TTC549 (cell line): ENCODE data around the gene DNAJC11.
"Not testable (repeated sequence)": the region's sequence is repeated elsewhere in the genome, so short reads cannot be mapped to it uniquely, and the experiment has no call there.

Experiments used
- FAIRE-seq: peaks from 2 replicates; lab custom pipeline; 2012; peaks lifted over from hg19 to GRCh38; lab: Jason Lieb, UNC

DNAJC11 gene

DNA sequence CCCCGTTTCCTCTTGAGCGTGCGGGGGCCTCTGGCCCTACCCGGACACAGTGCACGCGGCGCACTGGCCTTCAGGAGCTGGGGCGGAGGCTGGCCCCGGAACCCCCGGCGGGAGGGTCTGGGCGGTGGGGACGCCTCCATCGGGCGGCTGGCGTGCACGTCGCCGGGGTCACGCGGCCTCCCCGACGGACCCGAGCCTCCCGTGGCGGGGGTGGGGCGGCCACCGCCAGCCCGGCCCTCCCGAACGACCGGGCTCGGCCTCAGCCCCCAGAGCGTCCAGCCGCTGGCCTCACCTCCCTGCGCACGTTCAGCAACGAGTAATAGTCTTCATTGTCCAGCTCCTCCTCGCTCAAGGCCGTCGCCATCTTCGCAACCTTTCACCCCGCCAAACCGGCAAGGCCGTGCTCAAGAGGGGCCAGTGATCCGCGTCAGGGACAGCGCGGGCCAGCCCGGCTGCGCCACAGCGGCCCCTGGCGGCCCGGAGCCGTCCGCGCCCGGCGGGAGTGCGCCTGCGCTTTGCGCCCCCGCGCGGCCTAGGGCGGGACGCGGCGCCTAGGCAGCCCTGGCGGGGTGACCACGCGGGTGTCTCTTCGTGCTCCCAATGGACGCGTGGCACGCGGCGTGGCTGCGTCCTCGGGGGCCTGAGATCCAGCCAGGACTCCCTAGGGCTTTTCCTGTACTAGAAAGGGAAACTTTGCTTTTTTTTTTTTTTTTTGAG is at the start of gene DNAJC11:
TSS of gene DNAJC11 (minus strand) at position 380 of the 717 bp plus-strand sequence. CDS start at position 364, 16 bp downstream.
- FAIRE-seq = no peak

DNA sequence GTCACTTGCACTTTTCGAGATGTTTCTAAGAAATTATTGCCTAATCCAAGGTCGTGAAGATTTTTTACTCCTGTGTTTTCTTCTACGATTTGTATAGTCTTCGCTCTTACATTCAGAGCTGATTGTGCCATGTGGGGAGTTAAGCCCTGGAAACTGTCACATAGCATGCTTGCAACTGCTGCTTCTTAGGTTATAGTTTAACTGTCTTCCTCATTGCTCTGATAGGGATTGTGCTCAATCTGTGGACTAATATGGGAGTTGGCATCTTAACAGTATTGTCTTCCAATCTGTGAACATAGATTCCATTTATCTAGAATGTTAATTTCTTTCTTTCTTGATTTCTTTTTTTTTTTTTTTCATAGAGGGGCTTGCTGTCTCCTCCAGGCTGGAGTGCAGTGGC is 48.9 kb upstream of the DNAJC11 start:
- no peak for FAIRE-seq

DNA sequence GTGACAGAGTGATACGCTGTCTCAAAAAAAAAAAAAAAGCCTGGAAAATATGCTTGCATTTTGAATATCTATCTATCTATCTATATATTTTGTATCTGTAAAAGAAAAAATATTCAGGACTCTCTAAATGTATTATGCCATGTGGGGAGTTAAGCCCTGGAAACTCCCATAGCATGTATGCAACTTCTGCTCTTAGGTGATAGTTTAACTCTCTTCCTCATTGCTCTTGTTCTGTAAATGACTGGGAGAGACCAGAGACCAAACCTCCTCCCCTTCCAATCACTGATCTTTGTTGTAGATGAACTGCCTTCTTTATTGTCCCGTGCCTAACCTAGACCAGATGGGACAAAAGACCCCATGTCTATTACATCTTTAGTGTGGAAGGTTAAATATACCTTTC is 46.1 kb upstream of the DNAJC11 start:
- no peak for FAIRE-seq

DNA sequence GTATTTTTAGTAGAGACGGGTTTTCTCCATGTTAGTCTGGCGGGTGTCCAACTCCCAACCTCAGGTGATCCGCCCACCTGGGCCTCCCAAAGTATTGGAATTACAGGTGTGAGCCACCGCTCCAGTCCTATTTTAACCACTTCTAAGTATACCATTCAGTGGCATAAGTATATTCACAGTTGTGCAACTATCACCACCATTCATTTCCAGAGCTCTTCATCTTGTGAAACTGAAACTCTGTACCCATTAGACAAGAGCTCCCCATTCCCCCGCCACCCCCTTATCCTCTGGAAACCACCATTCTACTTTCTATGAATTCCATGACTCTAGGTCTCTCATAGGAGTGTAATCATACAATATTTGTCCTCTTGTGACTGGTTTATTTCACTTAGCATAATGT is 43.5 kb upstream of the DNAJC11 start:
- FAIRE-seq = no peak

DNA sequence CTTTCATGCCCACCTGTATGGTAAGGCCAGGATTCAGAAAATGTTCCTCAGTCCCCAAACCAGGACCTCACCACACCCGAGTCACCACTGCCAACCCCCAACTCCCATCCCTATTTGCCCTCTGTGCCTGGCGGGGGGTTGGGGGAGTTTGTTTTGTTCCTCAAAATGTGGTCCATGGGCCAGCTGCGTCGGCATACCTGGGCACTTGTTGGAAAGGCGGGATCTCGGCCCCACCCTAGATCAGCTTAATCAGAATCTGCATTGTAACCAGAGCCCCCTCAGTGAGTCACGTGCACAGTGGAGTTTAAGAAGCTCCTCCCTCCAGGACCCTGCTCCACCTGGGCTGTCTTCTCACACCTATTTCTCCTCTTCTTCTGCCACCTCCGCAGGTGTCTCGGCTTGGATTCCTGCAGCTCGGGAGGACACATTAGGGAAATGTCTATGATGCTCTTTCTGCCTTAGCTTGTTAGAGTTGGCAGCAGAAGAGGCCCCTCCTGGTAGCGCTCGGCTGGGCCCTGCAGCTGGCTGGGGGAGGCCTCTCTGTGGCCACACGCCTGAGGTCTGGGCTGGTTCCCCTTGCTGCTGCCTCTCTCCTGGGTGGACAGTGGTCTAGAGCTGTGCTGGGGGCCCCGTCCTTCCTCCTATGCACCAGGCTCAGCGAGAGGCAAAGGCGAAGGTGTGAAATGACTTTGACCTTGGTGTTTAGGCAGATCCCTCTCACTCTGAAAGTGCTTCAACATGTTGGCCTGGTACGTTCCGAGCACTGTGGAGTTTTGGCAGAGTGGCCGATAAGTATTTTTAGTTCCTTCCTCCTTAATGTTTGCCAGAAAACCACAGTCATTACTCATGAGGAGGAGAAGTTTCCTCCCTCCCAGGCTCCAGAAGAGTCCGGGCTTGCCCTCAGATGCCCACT is 41.8 kb upstream of the DNAJC11 start:
- no peak for FAIRE-seq

GRCh38 chr1:6742676-6743188 is 41.1 kb upstream of the DNAJC11 start:
- not testable (repeated sequence) for FAIRE-seq

GRCh38 chr1:6738987-6739676 is 37.5 kb upstream of the DNAJC11 start:
- no peak for FAIRE-seq

- FAIRE-seq = no peak
Measured at GRCh38 chr1:6732942-6733341, 31.3 kb upstream of the DNAJC11 start.

DNA sequence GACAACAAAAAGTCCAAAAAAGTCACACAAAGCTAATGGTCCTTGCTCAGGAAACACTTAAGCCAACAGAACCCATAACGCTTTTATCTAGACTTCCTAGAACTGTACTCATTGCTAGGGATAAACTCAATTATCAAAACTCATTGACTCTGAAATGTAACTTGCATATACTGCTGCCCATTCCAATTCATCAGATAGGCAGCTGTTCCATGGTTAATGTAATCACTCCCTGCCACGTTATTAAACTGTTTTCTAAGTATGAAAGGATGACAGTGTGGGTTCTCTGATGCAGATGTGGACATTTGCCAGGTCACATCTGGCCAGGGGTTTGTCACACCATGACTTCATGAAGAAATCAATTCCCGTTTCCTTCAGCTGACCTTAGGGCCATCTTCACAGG is 30.3 kb upstream of the DNAJC11 start:
- FAIRE-seq = no peak

DNA sequence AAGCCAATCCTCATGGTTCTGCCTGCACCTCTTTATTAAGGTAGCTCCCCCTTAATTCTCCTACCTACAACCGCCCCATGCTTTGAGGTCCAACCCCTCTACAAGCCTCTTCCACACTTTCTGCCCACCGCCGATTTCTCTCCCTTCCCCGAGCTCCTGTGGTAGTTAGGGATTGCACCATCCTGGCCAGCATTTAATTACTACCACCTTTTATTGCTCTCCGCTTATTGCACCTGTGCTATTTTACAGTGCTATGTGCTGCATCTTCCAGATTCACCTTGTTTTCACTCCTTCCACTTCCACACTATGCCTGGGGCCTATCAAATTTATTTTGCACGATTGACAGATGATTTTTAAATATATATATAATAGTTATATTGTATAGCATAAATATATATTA is 29.3 kb upstream of the DNAJC11 start:
- no peak for FAIRE-seq

DNA sequence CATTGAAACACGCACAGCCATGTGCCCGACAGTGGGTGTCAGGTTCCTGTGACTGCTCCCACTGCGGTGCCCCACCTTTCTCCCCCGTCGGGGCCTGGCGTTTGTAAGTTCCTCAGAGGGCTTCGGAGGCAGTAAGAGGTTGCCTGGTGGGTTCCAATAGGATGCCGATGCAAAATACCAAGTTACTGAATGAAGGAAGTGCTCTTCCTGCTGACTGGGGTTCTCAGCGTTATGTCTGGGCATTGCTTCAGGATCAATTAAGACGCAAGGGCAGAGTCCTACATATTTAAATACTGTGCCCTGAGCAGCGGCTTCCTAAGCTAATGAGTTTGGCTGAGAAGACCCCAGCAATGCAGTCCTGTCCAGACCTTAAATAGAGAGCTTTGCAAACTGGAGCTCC is 28.9 kb upstream of the DNAJC11 start:
- no peak for FAIRE-seq

DNA sequence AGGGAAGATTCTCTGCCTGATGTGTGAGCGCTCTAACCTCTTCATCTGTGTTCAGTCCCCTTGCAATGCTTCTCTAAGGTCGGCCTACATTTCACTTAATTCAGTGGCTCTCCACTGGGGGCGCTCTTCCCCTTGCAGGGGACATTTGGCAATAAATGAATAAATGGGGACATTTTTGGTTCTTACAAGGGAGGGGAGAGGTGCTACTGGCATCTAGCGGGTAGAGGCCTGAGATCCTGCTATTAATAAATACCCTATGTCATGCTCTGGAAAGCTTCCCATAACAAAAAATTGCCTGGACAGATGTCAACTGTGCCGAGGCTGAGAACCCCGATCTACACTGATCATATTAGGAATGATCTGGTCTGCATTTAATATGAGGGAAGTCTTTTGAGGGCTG is 25.9 kb upstream of the DNAJC11 start:
- no peak for FAIRE-seq

DNA sequence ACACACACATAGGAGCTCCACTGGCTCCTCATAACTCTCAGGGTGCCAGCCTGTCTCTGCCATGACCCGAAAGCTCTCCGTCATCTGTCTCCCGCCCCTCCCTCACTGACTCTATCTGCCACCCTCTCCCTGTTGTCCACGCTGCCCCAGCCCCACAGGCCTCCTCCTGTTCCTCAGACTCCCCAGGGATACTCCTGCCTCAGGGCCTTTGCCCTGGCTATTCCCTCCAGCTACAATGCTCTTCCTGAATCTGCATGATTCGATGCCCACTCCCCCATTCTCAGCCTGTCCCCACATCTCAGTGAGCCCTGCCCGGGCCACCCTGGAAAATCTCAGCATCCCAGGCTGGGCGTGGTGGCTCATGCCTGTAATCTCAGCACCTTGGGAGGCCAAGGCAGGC is 24.6 kb upstream of the DNAJC11 start:
- no peak for FAIRE-seq

DNA sequence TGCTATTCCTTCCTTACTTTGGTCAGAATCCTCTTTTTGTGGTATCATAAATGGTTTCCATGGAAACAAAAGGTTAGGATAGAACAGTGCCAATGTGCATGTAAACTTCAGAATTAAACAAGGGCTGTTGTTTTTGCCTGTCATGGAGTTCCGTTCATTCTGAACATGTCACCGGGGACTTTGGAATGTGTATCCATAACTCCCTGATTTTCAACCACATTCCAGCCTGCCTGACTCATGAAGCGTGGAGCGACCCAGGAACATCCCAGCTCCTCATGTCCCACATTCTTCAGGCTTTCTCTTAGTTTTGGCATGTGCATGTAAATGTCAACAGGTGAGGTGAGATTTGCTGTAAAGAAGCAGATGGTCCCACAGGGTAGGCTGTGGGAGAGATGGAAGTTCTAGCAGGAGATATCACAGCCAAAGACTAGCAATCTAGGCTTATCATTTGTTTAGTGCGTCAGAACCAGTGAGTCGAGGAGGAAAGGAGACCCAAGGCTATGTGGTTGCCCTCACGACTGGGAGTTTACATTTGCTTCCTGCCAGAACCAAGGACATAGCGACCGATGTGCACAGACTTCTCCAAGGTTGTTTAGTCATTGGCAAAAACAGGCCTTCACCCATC is 23.0 kb upstream of the DNAJC11 start:
- FAIRE-seq = no peak

DNA sequence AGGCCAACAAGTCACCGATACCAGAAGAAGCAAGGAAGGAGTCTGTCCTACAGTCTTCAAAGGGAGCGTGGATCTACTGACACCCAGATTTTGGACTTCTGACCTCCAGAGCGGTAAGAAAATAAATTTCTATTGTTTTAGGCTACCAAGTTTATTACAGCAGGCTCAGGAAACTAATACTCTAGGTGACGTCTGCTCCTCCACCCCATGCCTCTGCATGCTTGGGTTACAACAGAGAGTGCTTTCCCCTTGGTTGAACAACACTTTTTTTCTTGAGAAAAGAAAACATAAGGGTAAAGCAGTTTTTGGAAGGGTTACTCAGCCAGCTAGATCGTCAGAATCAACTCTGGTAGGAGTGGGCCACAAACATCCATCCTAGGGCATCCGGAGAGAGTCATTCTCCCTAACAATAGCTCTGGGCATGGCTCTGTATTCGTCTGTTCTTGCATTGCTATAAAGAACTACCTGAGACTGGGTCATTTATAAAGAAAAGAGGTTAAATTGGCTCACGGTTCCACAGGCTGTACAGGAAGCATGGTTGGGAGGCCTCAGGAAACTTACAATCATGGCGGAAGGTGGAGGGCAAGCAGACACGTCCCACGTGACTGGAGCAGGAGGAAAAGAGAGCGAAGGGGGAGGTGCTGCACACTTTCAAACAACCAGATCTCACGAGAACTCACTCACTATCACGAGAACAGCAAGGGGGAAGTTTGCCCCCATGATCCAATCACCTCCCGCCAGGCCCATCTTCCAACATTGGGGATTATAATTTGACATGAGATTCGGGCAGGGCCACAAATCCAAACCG is 22.2 kb upstream of the DNAJC11 start:
- FAIRE-seq = no peak

- FAIRE-seq = no peak
Measured at GRCh38 chr1:6711174-6711573, 9.6 kb upstream of the DNAJC11 start.

- no peak for FAIRE-seq
Measured at GRCh38 chr1:6704746-6705145, 3.1 kb upstream of the DNAJC11 start.

- FAIRE-seq = no peak
Measured at GRCh38 chr1:6703016-6703415, 1.4 kb upstream of the DNAJC11 start.

DNA sequence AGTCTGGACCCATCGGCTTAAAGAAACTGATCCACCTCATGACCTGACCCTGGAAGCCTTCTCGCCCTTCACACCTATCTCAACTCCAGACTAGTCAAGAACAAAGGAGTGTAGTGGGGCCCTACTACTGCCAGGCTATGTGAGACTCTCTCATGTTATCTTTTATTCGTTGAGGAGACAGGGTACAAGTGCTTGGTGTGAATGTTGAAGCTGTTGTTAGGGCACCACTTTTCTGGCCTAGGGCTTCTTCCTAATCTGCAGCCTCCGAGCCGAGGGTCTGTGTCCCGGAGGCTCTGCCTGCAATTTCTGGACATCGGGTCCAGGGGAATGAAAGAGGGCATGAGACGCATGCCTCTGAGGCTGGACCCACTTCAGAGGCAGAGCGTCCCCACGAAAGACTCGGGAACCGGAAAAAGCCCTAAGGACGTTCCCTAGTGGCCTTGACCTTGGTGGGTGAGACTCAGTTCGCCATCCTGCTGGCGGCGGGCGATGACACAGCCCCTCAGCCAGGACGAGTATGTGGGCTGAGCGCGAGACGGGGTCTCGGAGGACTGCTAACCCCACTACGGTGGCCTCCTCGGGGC is 671 bp downstream of the DNAJC11 start:
- no peak for FAIRE-seq

- FAIRE-seq = not testable (repeated sequence)
Measured at GRCh38 chr1:6699915-6700314, 1.7 kb downstream of the DNAJC11 start.

- FAIRE-seq = no peak
Measured at GRCh38 chr1:6695868-6696267, 5.7 kb downstream of the DNAJC11 start.
